Fibroblast of lung (primary cell): Measurements from ENCODE around the gene CPM.

Experiments used
- EZH2 ChIP-seq: IDR thresholded peaks from 2 replicates; pipeline ENCODE4 v1.5.1; 2012; ENCODE audit warnings: low read length, control low read depth, mild to moderate bottlenecking; ENCODE audit errors: missing control alignments
- TF ChIP-seq, protein P1 (sequence below), 2 donors: IDR thresholded peaks in 1 of 2; conservative IDR thresholded peaks in 1 of 2; 1 replicate in 1 of 2; 2 replicates in 1 of 2; pipeline ENCODE4 v1.5.1; 2011 to 2012; ENCODE audit warnings: low read length in 2 of 2, control low read depth in 1 of 2, inconsistent platforms in 1 of 2, low read depth in 1 of 2, mild to moderate bottlenecking in 1 of 2

DNA sequence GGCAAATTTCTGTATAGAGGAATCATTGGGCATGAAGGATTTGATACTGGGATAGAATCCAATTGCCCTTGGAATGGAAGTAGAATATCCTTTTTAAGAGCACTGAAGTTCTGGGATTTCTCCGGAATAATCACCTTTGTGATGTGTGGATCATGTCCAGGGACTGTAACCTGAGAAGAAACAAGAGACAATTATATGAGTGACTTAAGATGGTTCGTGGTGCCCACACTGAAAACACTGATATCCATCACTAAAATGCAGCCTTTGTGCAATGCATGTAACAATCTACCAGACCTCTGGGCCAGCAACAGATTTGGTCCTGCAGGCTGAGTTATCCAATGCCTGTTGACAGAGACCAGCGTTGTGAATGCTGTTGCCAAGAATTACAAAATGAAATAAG, 76.5 kb downstream of the CPM start:
- TF ChIP-seq, protein P1, sequence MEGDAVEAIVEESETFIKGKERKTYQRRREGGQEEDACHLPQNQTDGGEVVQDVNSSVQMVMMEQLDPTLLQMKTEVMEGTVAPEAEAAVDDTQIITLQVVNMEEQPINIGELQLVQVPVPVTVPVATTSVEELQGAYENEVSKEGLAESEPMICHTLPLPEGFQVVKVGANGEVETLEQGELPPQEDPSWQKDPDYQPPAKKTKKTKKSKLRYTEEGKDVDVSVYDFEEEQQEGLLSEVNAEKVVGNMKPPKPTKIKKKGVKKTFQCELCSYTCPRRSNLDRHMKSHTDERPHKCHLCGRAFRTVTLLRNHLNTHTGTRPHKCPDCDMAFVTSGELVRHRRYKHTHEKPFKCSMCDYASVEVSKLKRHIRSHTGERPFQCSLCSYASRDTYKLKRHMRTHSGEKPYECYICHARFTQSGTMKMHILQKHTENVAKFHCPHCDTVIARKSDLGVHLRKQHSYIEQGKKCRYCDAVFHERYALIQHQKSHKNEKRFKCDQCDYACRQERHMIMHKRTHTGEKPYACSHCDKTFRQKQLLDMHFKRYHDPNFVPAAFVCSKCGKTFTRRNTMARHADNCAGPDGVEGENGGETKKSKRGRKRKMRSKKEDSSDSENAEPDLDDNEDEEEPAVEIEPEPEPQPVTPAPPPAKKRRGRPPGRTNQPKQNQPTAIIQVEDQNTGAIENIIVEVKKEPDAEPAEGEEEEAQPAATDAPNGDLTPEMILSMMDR (conservative IDR thresholded peaks at IDR 0.05 in 1 of 2, IDR thresholded peaks at IDR 0.05 in 1 of 2; ENCODE audit: low read depth in 1 of 2, low read length in 2 of 2), result no peak
- no peak for TF ChIP-seq EZH2
